ENCODE results near the gene SLFN14. TPM values are rescaled to one million over a fixed set of nuclear protein-coding genes. Genes with fewer than 3 reads are reported as not detected.

Gene SLFN14
- total and polyA plus RNA-seq, 4 donors = 0.30 TPM; not detected in 3

- 61 to 64% methylated on average over 4 of the region's 4 CpGs for WGBS, 2 donors
- ATAC-seq (ENCODE audit: low FRiP score) (no peak), DNase-seq (no peak)
- H3K4me3 ChIP-seq (ENCODE audit: low read length in 2 of 2) = no peak overlapping the region
- intact Hi-C loops (cut with DNase I) = no loop called here
- H3K27me3 ChIP-seq (ENCODE audit: control insufficient read depth in 1 of 2, insufficient read depth in 2 of 2, low read length in 1 of 2) = peaks cover 0 to 2% of the 10 kb centered on the region in 2 donors
- no peak overlapping the region for H3K27ac ChIP-seq (ENCODE audit: low read depth in 1 of 2, low read length in 2 of 2)
- no peaks in the 10 kb centered on the region for H3K9me3 ChIP-seq (ENCODE audit: control insufficient read depth, low read length)
- H3K36me3 ChIP-seq (ENCODE audit: control insufficient read depth in 1 of 2, insufficient read depth in 2 of 2, low read length in 1 of 2) = no peaks in the 10 kb centered on the region
- no peaks in the 10 kb centered on the region for H3K4me1 ChIP-seq (ENCODE audit: control insufficient read depth in 1 of 2, insufficient read depth in 2 of 2, low read length in 2 of 2)
These were observed 7.3 kb downstream of the SLFN14 start for GRCh38 chr17:35553310-35553709.

- Histone ChIP-seq H3K36me3 (ENCODE audit: control insufficient read depth in 1 of 2, insufficient read depth in 2 of 2, low read length in 1 of 2) (no peaks in the 10 kb centered on the region), H3K27me3 (ENCODE audit: control insufficient read depth in 1 of 2, insufficient read depth in 2 of 2, low read length in 1 of 2) (peaks cover 0 to 2% of the 10 kb centered on the region in 2 donors), H3K4me3 (ENCODE audit: low read length in 2 of 2) (no peak overlapping the region), H3K4me1 (ENCODE audit: control insufficient read depth in 1 of 2, insufficient read depth in 2 of 2, low read length in 2 of 2) (no peaks in the 10 kb centered on the region), H3K9me3 (ENCODE audit: control insufficient read depth, low read length) (no peaks in the 10 kb centered on the region), H3K27ac (ENCODE audit: low read depth in 1 of 2, low read length in 2 of 2) (no peak overlapping the region)
- intact Hi-C loops (cut with DNase I) = no loop called here
- WGBS, 2 donors = 42 to 53% methylated on average over 1 of the region's 1 CpG
- ATAC-seq (ENCODE audit: low FRiP score) = no peak
- no peak for DNase-seq
These were observed 11.6 kb downstream of the SLFN14 start for GRCh38 chr17:35548978-35549377.

GRCh38 chr17:35548208-35548810 is 12.3 kb downstream of the SLFN14 start:
- no peak for ATAC-seq (ENCODE audit: low FRiP score)

GRCh38 chr17:35546487-35546886 is 14.1 kb downstream of the SLFN14 start:
- Histone ChIP-seq H3K9me3 (ENCODE audit: control insufficient read depth, low read length) (no peaks in the 10 kb centered on the region), H3K4me1 (ENCODE audit: control insufficient read depth in 1 of 2, insufficient read depth in 2 of 2, low read length in 2 of 2) (peaks cover 0 to 3% of the 10 kb centered on the region in 2 donors), H3K36me3 (ENCODE audit: control insufficient read depth in 1 of 2, insufficient read depth in 2 of 2, low read length in 1 of 2) (no peaks in the 10 kb centered on the region), H3K4me3 (ENCODE audit: low read length in 2 of 2) (no peak overlapping the region), H3K27me3 (ENCODE audit: control insufficient read depth in 1 of 2, insufficient read depth in 2 of 2, low read length in 1 of 2) (peaks cover 0 to 1% of the 10 kb centered on the region in 2 donors), H3K27ac (ENCODE audit: low read depth in 1 of 2, low read length in 2 of 2) (no peak overlapping the region)
- 64 to 78% methylated on average over 1 of the region's 1 CpG for WGBS, 2 donors
- DNase-seq = no peak
- intact Hi-C loops (cut with DNase I) = no loop called here
- ATAC-seq (ENCODE audit: low FRiP score) = no peak

More at GRCh38 chr17:35548208-35548810, 12.3 kb downstream of the SLFN14 start:
- Histone ChIP-seq H3K4me3 (ENCODE audit: low read length in 2 of 2) (no peak overlapping the region), H3K36me3 (ENCODE audit: control insufficient read depth in 1 of 2, insufficient read depth in 2 of 2, low read length in 1 of 2) (no peaks in the 10 kb centered on the region), H3K27ac (ENCODE audit: low read depth in 1 of 2, low read length in 2 of 2) (no peak overlapping the region), H3K27me3 (ENCODE audit: control insufficient read depth in 1 of 2, insufficient read depth in 2 of 2, low read length in 1 of 2) (peaks cover 0 to 2% of the 10 kb centered on the region in 2 donors), H3K9me3 (ENCODE audit: control insufficient read depth, low read length) (no peaks in the 10 kb centered on the region), H3K4me1 (ENCODE audit: control insufficient read depth in 1 of 2, insufficient read depth in 2 of 2, low read length in 2 of 2) (peaks cover 0 to 3% of the 10 kb centered on the region in 2 donors)
- 48 to 53% methylated on average over 8 of the region's 8 CpGs for WGBS, 2 donors
- no peak for DNase-seq
- intact Hi-C loops (cut with DNase I) = no loop called here

- no peak overlapping the region for H3K27ac ChIP-seq (ENCODE audit: low read depth in 1 of 2, low read length in 2 of 2)
- 78 to 86% methylated on average over 1 of the region's 1 CpG for WGBS, 2 donors
- intact Hi-C loops (cut with DNase I) = no loop called here
These were observed 15.5 kb downstream of the SLFN14 start for GRCh38 chr17:35545150-35545549.

GRCh38 chr17:35543856-35544255 is 16.8 kb downstream of the SLFN14 start:
- H3K27me3 ChIP-seq (ENCODE audit: control insufficient read depth in 1 of 2, insufficient read depth in 2 of 2, low read length in 1 of 2) = no peaks in the 10 kb centered on the region
- WGBS, 2 donors = 17 to 26% methylated on average over 1 of the region's 1 CpG

More at GRCh38 chr17:35545150-35545549, 15.5 kb downstream of the SLFN14 start:
- ATAC-seq (ENCODE audit: low FRiP score) (no peak), DNase-seq (no peak)
- Histone ChIP-seq H3K36me3 (ENCODE audit: control insufficient read depth in 1 of 2, insufficient read depth in 2 of 2, low read length in 1 of 2) (no peaks in the 10 kb centered on the region), H3K4me1 (ENCODE audit: control insufficient read depth in 1 of 2, insufficient read depth in 2 of 2, low read length in 2 of 2) (peaks cover 0 to 3% of the 10 kb centered on the region in 2 donors), H3K27me3 (ENCODE audit: control insufficient read depth in 1 of 2, insufficient read depth in 2 of 2, low read length in 1 of 2) (no peaks in the 10 kb centered on the region), H3K9me3 (ENCODE audit: control insufficient read depth, low read length) (no peaks in the 10 kb centered on the region), H3K4me3 (ENCODE audit: low read length in 2 of 2) (no peak overlapping the region)

GRCh38 chr17:35542990-35543389 is 17.6 kb downstream of the SLFN14 start:
- DNase-seq (no peak), ATAC-seq (ENCODE audit: low FRiP score) (no peak)
- Histone ChIP-seq H3K27me3 (ENCODE audit: control insufficient read depth in 1 of 2, insufficient read depth in 2 of 2, low read length in 1 of 2) (no peaks in the 10 kb centered on the region), H3K4me1 (ENCODE audit: control insufficient read depth in 1 of 2, insufficient read depth in 2 of 2, low read length in 2 of 2) (peaks cover 0 to 3% of the 10 kb centered on the region in 2 donors), H3K9me3 (ENCODE audit: control insufficient read depth, low read length) (no peaks in the 10 kb centered on the region), H3K36me3 (ENCODE audit: control insufficient read depth in 1 of 2, insufficient read depth in 2 of 2, low read length in 1 of 2) (no peaks in the 10 kb centered on the region), H3K27ac (ENCODE audit: low read depth in 1 of 2, low read length in 2 of 2) (no peak overlapping the region), H3K4me3 (ENCODE audit: low read length in 2 of 2) (no peak overlapping the region)
- intact Hi-C loops (cut with DNase I) = loop anchor here (5.0 kb wide), 2 partner anchors 371 to 1126 kb away; no protein-coding TSS in a partner anchor

More at GRCh38 chr17:35543856-35544255, 16.8 kb downstream of the SLFN14 start:
- no peaks in the 10 kb centered on the region for H3K36me3 ChIP-seq (ENCODE audit: control insufficient read depth in 1 of 2, insufficient read depth in 2 of 2, low read length in 1 of 2)
- DNase-seq (no peak), ATAC-seq (ENCODE audit: low FRiP score) (no peak)
- H3K9me3 ChIP-seq (ENCODE audit: control insufficient read depth, low read length) = no peaks in the 10 kb centered on the region
- H3K27ac ChIP-seq (ENCODE audit: low read depth in 1 of 2, low read length in 2 of 2) = no peak overlapping the region
- peaks cover 0 to 3% of the 10 kb centered on the region in 2 donors for H3K4me1 ChIP-seq (ENCODE audit: control insufficient read depth in 1 of 2, insufficient read depth in 2 of 2, low read length in 2 of 2)
- intact Hi-C loops (cut with DNase I) = loop anchor here (5.0 kb wide), 2 partner anchors 372 to 1127 kb away; no protein-coding TSS in a partner anchor
- H3K4me3 ChIP-seq (ENCODE audit: low read length in 2 of 2) = no peak overlapping the region

GRCh38 chr17:35541434-35541833 is 19.2 kb downstream of the SLFN14 start:
- DNase-seq (no peak), ATAC-seq (ENCODE audit: low FRiP score) (no peak)
- WGBS, 2 donors = 60 to 70% methylated on average over 1 of the region's 1 CpG
- intact Hi-C loops (cut with DNase I) = loop anchor here (5.0 kb wide), 2 partner anchors 369 to 1124 kb away; no protein-coding TSS in a partner anchor
- H3K9me3 ChIP-seq (ENCODE audit: control insufficient read depth, low read length) = no peaks in the 10 kb centered on the region
- H3K4me3 ChIP-seq (ENCODE audit: low read length in 2 of 2) = no peak overlapping the region
- peaks cover 0 to 3% of the 10 kb centered on the region in 2 donors for H3K4me1 ChIP-seq (ENCODE audit: control insufficient read depth in 1 of 2, insufficient read depth in 2 of 2, low read length in 2 of 2)
- H3K36me3 ChIP-seq (ENCODE audit: control insufficient read depth in 1 of 2, insufficient read depth in 2 of 2, low read length in 1 of 2) = no peaks in the 10 kb centered on the region
- no peak overlapping the region for H3K27ac ChIP-seq (ENCODE audit: low read depth in 1 of 2, low read length in 2 of 2)
- no peaks in the 10 kb centered on the region for H3K27me3 ChIP-seq (ENCODE audit: control insufficient read depth in 1 of 2, insufficient read depth in 2 of 2, low read length in 1 of 2)
